Transverse colon (tissue), 3 donors: ENCODE results near the gene CCDC34.

Experiments used
- POLR2A ChIP-seq: fragments of 450-650 bp; IDR thresholded peaks from one replicate; pipeline ENCODE4 v1.6.1; 2016; ENCODE audit warnings: antibody characterized with exemption, mild to moderate bottlenecking, moderate library complexity
- TF ChIP-seq, protein P1 (sequence below), 5 experiments: fragments of 200-600 bp in 3 of 5; fragments of 450-650 bp in 2 of 5; sonication (generic) in 3 of 5; IDR thresholded peaks; 1 replicate in 2 of 5; 2 replicates in 3 of 5; pipeline ENCODE4 v1.5.1; 2016 to 2017; ENCODE audit warnings: antibody characterized with exemption in 5 of 5, inconsistent platforms in 3 of 5, mild to moderate bottlenecking in 2 of 5, moderate library complexity in 1 of 5

DNA sequence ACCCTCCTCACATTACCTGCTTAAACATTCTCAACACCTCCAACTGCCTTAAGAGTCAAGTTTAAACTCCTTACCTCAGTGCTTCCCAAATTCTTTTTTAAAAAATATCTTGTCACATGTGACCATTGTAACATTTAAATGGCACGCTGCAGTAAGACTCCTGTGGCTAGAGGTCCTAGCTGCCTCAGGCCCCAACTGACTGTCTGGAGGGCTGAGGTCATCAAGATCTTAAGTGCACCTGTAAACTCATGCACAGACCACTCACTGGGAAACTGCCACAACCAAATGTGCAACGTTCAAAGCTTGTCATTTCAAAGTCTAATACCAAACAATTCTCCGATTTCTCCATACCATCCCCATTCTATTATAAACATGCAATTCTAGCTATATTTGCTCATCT, 16.4 kb upstream of the CCDC34 start:
- TF ChIP-seq, protein P1, sequence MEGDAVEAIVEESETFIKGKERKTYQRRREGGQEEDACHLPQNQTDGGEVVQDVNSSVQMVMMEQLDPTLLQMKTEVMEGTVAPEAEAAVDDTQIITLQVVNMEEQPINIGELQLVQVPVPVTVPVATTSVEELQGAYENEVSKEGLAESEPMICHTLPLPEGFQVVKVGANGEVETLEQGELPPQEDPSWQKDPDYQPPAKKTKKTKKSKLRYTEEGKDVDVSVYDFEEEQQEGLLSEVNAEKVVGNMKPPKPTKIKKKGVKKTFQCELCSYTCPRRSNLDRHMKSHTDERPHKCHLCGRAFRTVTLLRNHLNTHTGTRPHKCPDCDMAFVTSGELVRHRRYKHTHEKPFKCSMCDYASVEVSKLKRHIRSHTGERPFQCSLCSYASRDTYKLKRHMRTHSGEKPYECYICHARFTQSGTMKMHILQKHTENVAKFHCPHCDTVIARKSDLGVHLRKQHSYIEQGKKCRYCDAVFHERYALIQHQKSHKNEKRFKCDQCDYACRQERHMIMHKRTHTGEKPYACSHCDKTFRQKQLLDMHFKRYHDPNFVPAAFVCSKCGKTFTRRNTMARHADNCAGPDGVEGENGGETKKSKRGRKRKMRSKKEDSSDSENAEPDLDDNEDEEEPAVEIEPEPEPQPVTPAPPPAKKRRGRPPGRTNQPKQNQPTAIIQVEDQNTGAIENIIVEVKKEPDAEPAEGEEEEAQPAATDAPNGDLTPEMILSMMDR (IDR thresholded peaks at IDR 0.05): no peak
- no peak for TF ChIP-seq POLR2A
